ENCODE results near the gene SIT1.

Gene SIT1

DNA sequence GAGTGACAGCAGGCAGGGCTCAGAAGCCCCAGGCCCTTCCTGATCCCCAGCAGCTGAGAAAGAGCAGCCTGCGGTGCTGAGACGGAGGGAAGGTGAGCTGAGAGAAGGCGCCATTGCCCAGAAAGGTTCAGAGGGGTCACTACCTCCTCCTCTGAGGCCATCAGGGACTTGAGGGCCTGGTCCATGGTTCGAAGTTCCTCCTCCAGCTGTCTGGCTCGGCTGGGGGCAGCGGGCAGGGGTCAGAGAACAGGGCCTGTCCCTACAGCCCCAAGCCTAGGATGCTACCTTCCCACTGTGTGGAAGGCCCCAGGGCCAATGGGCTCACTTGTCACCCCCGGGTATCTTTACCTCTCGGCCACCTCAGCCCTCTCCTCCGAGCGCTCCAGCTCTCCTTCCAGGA is 34.2 kb upstream of the SIT1 start:
- H3K9ac ChIP-seq, result no peak overlapping the region
- H3K36me3 ChIP-seq (ENCODE audit: control insufficient read depth, insufficient read depth, low read length), result no peaks in the 10 kb centered on the region
- H3K79me2 ChIP-seq, result no peaks in the 10 kb centered on the region
- H3K4me1 ChIP-seq, result peaks cover 8% of the 10 kb centered on the region
- no peak overlapping the region for H2AFZ ChIP-seq
- no peak overlapping the region for H3K4me2 ChIP-seq (ENCODE audit: low read length)
- no peak overlapping the region for H3K27ac ChIP-seq
- H3K4me3 ChIP-seq (ENCODE audit: low read depth, low read length), result no peak overlapping the region
- no peaks in the 10 kb centered on the region for H3K27me3 ChIP-seq (ENCODE audit: control insufficient read depth, insufficient read depth, low read length)
- TF ChIP-seq, protein P1, sequence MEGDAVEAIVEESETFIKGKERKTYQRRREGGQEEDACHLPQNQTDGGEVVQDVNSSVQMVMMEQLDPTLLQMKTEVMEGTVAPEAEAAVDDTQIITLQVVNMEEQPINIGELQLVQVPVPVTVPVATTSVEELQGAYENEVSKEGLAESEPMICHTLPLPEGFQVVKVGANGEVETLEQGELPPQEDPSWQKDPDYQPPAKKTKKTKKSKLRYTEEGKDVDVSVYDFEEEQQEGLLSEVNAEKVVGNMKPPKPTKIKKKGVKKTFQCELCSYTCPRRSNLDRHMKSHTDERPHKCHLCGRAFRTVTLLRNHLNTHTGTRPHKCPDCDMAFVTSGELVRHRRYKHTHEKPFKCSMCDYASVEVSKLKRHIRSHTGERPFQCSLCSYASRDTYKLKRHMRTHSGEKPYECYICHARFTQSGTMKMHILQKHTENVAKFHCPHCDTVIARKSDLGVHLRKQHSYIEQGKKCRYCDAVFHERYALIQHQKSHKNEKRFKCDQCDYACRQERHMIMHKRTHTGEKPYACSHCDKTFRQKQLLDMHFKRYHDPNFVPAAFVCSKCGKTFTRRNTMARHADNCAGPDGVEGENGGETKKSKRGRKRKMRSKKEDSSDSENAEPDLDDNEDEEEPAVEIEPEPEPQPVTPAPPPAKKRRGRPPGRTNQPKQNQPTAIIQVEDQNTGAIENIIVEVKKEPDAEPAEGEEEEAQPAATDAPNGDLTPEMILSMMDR (IDR thresholded peaks at IDR 0.05), result no peak
- no peaks in the 10 kb centered on the region for H3K9me3 ChIP-seq (ENCODE audit: control insufficient read depth, low read length)

DNA sequence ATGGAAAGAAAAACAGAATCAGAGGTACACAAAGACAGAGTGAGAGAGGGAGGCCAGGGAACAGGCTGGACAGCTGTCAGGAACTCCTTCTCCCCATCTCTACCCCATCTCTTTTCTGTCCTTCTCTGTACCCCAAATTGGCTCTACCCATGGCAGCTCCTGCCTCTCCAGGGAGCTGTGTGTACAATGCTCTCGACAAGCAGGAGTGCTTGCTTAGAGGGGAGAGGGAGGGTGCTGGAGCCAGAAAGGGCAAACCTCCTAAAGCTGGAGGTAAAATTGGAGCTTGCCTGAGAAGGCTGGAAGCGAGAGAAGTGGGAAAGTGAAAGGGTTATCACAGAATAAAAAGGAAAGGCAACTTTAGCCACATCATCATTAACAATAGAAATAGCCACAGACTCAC is 32.6 kb upstream of the SIT1 start:
- peaks cover 8% of the 10 kb centered on the region for H3K4me1 ChIP-seq
- H3K4me3 ChIP-seq (ENCODE audit: low read depth, low read length), result no peak overlapping the region
- H3K36me3 ChIP-seq (ENCODE audit: control insufficient read depth, insufficient read depth, low read length), result no peaks in the 10 kb centered on the region
- H3K4me2 ChIP-seq (ENCODE audit: low read length), result no peak overlapping the region
- TF ChIP-seq, protein P1 (IDR thresholded peaks at IDR 0.05), result no peak
- H3K27me3 ChIP-seq (ENCODE audit: control insufficient read depth, insufficient read depth, low read length), result no peaks in the 10 kb centered on the region
- no peaks in the 10 kb centered on the region for H3K79me2 ChIP-seq
- no peaks in the 10 kb centered on the region for H3K9me3 ChIP-seq (ENCODE audit: control insufficient read depth, low read length)
- H2AFZ ChIP-seq, result no peak overlapping the region
- no peak overlapping the region for H3K9ac ChIP-seq
- no peak overlapping the region for H3K27ac ChIP-seq

DNA sequence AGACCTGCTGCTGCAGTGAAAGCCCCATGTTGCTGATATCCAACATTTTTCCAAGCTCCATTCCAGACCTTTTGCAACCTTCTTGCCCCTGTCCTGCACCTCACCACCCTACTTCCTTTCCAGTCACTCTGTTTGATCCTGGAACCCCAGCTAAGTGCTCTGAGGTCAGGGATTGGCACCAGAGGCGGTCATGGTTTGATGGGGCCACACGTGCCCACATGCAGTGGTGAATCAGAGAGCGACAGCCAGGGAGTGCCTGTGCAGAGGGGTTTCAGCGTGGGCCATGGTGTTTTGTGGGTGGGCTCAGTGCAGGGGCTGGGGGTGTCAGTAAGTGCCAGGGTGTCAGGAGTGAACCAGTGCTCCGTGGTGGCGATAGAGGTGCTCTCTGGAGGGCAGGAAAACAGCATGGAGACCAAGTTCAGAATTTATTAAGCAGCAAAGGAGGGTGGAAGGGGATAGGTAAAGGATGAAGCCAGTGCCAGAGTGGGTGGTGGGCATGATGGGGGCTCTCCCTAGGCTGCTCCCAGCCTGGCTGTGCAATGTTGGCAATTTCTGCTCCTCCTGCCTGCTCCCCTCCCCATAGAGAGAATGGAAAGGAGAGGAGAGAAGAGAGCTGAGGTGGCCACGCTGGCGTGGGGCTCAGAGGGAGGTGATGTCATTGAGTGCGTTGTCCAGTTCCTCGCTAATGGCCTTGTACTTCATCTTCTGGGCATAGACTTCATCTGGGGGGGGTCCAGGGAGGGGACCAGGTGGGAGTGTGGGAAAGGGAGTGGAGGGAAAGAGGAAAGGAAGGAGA is 32.0 kb upstream of the SIT1 start:
- Histone ChIP-seq H2AFZ (no peak overlapping the region), H3K27ac (no peak overlapping the region), H3K36me3 (ENCODE audit: control insufficient read depth, insufficient read depth, low read length) (no peaks in the 10 kb centered on the region), H3K79me2 (no peaks in the 10 kb centered on the region), H3K4me1 (peaks cover 8% of the 10 kb centered on the region), H3K27me3 (ENCODE audit: control insufficient read depth, insufficient read depth, low read length) (no peaks in the 10 kb centered on the region), H3K4me3 (ENCODE audit: low read depth, low read length) (no peak overlapping the region), H3K9me3 (ENCODE audit: control insufficient read depth, low read length) (no peaks in the 10 kb centered on the region), H3K4me2 (ENCODE audit: low read length) (no peak overlapping the region), H3K9ac (no peak overlapping the region)
- TF ChIP-seq, protein P1 (IDR thresholded peaks at IDR 0.05), result no peak

DNA sequence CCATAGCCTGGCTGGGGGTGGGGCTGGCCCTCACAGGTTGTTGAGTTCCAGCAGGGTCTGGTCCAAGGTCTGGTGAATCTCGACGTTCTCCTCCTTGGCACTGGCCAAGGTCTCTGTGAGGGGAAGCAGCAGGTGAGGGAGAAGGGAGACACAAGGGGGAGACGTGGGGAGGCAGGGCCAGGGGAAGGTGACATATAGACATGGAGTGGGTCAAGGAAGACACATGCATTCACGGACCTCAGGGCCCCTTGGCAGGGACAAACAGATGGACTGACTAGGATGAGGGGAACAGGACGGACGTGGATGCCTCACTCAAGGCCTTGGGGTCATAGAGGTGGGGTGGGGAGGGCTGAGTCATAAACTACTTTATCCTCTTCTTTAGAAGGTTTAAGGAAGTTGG is 31.3 kb upstream of the SIT1 start:
- Histone ChIP-seq H3K4me3 (ENCODE audit: low read depth, low read length) (no peak overlapping the region), H3K9ac (no peak overlapping the region), H3K4me2 (ENCODE audit: low read length) (no peak overlapping the region), H3K27me3 (ENCODE audit: control insufficient read depth, insufficient read depth, low read length) (no peaks in the 10 kb centered on the region), H3K9me3 (ENCODE audit: control insufficient read depth, low read length) (no peaks in the 10 kb centered on the region), H2AFZ (no peak overlapping the region), H3K27ac (no peak overlapping the region), H3K79me2 (no peaks in the 10 kb centered on the region), H3K4me1 (peaks cover 5% of the 10 kb centered on the region), H3K36me3 (ENCODE audit: control insufficient read depth, insufficient read depth, low read length) (no peaks in the 10 kb centered on the region)
- TF ChIP-seq, protein P1 (IDR thresholded peaks at IDR 0.05), result no peak
